Kasumi-1 (cell line): ENCODE data around the gene CENPT.
A peak's percentile ranks its signal among the peaks of the same experiment; 100 is the strongest.

Experiments used
- DNase-seq, 2 experiments: peaks; one replicate each; lab custom pipeline; 2025; lab: John Stamatoyannopoulos, UW

CENPT gene

DNA sequence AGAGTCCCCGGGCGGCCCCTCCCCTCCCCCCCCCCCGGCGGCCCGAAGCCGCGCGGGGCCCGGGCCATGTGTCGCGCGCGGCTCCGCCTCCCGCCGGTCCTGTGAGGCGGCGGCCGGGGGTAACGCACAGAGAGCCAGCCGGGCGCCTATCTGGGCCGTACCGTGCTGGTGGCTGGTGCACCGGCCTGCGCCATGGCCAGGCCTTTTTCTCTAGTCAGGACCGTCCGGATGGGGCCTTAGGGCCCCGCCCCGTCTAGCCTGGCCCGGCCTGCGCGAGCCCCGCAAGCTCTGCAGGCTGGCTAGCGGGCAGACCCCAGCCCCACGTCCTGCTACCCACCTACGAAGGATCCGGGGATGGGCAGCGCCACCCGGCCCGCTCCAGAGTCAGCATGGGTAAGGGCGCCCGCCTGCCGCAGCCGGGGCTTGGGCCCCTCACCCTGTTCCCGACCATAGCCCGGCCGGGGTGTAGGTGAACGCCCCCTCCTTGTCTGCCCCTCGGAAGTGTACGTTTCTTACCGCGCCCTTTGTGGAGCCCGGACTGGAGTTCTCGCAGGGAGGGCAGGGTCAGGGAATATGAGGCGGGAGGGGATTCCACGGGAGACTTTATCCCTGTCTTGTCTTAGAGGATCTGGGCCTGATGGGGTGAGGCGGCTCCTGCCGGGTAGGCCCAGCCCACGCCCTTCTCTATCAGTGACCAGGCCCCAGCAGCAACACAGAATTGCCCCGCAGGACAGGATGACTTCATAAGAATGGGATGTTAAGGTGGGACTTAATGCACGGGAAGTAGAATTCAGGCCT, at the start of gene CENPT:
TSS of gene CENPT (minus strand) at position 630 of the 798 bp plus-strand sequence. CDS start 13,834 bp downstream, outside the sequence.
- peak; percentile 41 to 48 for DNase-seq

- no peak for DNase-seq
These were observed 49.7 kb upstream of the CENPT start for GRCh38 chr16:67897231-67897630.

DNA sequence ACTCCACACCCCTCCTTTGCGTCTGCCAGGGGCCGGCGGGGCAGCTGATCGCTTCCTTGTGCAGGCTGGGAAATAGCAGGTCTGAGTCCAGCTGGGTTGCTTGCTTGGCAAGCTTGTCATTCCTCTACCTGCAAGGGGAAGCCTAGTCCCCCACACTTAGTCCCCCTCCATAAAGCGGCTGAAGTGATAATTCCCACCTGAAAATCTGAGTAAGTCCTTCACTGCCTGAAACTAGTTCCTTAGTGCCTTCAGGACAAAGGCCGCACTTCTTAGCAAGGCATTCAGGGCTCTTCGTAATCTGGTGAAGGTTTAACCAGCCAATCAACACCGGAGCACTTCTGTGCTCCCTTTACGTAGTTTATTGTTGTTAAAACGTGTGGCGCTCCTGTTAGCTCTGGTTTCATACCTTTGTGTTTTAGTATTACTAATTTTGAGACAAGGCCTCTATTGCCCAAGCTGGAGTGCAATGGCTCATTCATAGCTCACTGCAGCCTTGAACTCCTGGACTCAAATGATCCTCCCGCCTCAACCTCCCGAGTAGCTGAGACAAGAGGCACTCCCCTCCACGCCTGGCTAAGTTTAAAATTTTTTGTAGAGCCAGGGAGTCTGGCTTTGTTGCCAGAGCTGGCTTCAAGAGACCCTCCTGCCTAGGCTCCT, 46.4 kb upstream of the CENPT start:
- DNase-seq = no peak

GRCh38 chr16:67892899-67893742, 45.6 kb upstream of the CENPT start, which contains the start of gene PSKH1:
Gene PSKH1, plus strand, starts transcription at chr16:67893254. Its CDS starts 15,496 bp downstream, at chr16:67908750.
- DNase-seq = peak; percentile 97 to 98

DNA sequence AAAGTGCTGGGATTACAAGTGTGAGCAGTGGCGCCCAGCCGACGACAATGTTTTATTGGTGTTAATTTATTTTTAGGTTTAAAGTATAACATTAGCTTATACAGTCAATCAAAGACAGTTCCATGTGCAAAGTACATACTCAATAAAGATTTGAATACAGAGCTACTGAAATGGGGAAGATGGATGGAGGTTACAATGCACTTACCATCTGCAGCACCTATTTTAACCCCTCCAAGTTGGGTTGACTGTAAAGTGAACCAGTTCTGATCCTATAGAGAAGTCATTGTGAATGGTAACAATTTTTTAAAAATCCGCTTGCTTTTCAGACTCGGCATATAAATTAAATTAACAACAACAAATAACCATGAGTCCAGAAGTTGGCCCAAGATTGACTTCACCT, 44.9 kb upstream of the CENPT start:
- no peak for DNase-seq

GRCh38 chr16:67888331-67888730, 40.8 kb upstream of the CENPT start:
- no peak for DNase-seq

GRCh38 chr16:67886387-67886786, 38.9 kb upstream of the CENPT start:
- DNase-seq = no peak

DNA sequence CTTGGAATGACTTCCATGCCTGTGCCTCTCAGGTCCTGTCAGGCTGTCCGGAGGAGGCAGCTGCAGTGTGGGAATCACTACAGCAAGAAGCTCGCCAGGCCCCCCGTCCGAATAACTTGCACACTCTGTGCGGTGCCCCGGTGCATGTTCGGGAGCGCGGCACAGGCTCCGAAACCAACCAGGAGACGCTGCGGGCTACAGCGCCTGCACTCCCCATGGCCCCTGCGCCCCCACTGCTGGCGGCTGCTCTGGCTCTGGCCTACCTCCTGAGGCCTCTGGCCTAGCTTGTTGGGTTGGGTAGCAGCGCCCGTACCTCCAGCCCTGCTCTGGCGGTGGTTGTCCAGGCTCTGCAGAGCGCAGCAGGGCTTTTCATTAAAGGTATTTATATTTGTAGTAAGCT, 38.5 kb upstream of the CENPT start:
- DNase-seq = no peak

DNA sequence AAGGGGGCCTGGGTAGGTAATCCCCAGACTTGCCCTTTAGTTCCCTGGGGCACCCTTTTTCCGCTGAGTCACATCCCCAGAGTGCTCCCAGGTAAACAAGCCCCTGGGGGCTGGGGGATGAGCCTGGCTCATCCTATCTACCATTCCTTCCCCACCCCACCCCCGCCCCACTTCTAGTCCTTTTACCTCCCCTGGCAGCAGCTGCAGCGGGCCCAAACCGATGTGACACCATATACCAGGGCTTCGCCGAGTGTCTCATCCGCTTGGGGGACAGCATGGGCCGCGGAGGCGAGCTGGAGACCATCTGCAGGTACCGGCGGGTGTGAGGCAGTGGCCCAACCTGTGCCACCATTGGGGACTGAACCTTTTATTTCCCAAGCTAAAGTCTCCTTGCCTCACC, 38.1 kb upstream of the CENPT start:
- no peak for DNase-seq

DNA sequence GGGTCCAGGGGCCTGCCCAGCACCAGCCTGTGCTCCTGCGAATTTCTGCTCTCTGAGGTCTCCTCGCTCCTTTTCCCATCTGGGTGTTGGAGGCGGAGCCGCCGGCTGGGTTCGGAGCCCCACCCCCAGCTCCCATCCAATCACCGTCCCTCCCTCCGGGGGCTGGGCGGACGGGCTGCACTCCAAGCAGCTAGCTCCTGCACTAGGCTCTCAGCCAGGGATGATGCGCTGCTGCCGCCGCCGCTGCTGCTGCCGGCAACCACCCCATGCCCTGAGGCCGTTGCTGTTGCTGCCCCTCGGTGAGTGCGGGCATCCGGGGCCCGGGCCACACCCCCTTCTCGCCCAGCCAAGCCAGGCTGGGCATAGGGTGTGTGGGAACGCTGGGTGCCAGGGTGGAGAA, 37.2 kb upstream of the CENPT start, which contains the start of gene NRN1L:
TSS of gene NRN1L (plus strand) at position 202 of the 400 bp plus-strand sequence. CDS start at position 221, 19 bp downstream.
- DNase-seq = no peak

- DNase-seq = no peak
These were observed 36.4 kb upstream of the CENPT start for GRCh38 chr16:67883872-67884261.

DNA sequence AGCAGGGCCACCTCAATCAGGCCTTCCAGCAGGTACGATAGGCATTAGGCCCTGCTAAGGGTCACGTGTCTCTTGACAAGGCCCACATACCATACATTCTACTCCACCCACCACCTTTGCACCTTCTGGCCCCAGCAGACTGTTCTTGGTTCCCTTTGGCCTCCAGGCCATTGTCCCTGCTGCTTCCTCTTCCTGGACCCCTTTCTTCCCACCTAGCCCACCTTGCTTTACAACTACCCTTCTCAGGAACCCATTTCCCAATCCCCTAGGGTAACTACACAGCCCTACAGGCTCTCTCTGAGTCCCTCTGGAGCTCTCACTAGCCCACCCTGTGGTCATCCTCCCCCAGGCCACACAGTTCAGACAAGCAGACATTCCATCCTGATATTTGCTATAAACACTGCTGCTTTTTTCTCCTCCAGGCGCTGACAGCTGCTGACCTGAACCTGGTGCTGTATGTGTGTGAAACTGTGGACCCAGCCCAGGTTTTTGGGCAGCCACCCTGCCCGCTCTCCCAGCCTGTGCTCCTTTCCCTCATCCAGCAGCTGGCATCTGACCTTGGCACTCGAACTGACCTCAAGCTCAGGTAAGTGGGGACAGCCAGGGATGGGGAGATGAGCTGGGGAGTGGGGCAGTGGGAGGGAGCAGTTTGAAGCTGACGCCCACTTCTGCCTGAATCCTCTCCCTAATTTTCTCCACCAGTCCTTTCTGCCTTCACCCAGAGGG, 35.8 kb upstream of the CENPT start:
- DNase-seq = peak; percentile 53 to 71

DNA sequence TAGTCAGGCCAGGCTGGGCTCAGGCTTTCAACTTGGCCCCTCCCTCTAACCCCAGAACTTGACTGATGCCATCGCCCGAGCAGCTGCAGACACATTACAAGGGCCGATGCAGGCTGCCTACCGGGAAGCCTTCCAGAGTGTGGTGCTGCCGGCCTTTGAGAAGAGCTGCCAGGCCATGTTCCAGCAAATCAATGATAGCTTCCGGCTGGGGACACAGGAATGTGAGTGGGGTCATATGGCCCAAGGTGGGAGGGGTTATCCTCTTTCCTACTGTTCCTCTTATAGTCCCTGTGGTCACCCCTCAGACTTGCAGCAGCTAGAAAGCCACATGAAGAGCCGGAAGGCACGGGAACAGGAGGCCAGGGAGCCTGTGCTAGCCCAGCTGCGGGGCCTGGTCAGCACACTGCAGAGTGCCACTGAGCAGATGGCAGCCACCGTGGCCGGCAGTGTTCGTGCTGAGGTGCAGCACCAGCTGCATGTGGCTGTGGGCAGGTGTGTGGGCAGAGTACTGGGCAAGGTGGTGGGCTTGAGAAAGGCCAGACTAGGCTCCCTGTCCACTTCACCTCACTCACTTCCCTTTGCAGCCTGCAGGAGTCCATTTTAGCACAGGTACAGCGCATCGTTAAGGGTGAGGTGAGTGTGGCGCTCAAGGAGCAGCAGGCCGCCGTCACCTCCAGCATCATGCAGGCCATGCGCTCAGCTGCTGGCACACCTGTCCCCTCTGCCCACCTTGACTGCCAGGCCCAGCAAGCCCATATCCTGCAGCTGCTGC, 35.1 kb upstream of the CENPT start:
- no peak for DNase-seq

DNA sequence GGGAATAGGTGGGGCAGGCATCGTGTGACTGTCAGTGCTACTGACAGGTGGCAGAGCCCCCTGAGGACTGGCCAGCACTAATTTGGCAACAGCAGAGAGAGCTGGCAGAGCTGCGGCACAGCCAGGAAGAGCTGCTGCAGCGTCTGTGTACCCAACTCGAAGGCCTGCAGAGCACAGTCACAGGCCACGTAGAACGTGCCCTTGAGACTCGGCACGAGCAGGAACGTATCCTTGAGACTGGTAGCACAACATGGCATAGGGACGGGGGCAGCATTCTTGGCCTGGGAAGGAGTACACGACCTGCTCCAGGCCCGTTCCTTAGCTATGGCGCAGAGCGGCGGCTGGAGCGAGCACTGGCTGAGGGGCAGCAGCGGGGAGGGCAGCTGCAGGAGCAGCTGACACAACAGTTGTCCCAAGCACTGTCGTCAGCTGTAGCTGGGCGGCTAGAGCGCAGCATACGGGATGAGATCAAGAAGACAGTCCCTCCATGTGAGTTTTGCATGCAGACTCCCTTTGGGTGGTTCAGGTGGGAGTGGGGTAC, 34.2 kb upstream of the CENPT start:
- no peak for DNase-seq

GRCh38 chr16:67880584-67880983, 33.1 kb upstream of the CENPT start:
- DNase-seq = no peak

GRCh38 chr16:67879936-67880335, 32.4 kb upstream of the CENPT start:
- no peak for DNase-seq

DNA sequence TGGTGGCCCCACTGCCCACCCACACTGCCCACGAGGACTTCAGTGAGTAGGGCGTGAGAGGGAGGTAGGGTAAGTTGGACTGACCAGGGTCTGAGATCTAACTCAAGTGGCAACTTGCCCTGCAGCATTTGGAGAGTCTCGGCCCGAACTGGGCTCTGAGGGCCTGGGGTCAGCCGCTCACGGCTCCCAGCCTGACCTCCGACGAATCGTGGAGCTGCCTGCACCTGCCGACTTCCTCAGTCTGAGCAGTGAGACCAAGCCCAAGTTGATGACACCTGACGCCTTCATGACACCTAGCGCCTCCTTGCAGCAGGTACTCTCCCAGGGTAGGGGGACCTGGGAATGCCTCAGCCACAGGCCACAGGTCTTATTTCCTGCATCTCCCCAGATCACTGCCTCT, 32.0 kb upstream of the CENPT start:
- DNase-seq = no peak

- DNase-seq = no peak
These were observed 31.4 kb upstream of the CENPT start for GRCh38 chr16:67878846-67879245.

- no peak for DNase-seq
These were observed 30.7 kb upstream of the CENPT start for GRCh38 chr16:67878232-67878631.

DNA sequence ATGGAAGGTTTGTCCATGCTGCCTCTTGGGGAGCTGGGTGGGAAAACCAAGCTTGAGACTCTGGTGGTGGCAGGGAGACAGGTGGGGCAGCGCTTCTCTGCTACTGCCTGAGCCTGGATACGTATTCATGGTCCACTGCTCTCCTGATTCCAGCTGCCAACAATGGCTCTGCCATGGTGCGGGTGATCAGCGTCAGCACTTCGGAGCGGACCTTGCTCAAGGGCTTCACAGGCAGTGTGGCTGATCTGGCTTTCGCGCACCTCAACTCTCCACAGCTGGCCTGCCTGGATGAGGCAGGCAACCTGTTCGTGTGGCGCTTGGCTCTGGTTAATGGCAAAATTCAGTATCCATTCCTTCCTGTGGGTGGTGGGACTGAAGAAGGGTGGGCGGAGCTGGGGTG, 29.6 kb upstream of the CENPT start:
- DNase-seq = no peak

- DNase-seq = no peak
These were observed 26.9 kb upstream of the CENPT start for GRCh38 chr16:67874372-67874771.
